Stomach (tissue), 9 donors: ENCODE results near the gene DGKQ. TPM values are rescaled to one million over a fixed set of nuclear protein-coding genes. Genes with fewer than 3 reads are reported as not detected.

ENCODE experiments used
- DNase-seq, 2 donors: peaks; one replicate each; pipeline versions ENCODE4 v3.0.0 to v3.0.0-alpha.2; 2013 to 2019
- H3K27ac ChIP-seq, 5 donors: fragments of 200-600 bp in 4 of 5; sonication (generic) in 4 of 5; one replicate each; pipeline ENCODE4 v1.5.1; 2013 to 2019; ENCODE audit warnings: mild to moderate bottlenecking in 1 of 5, moderate library complexity in 1 of 5
- H3K27me3 ChIP-seq, 3 donors: fragments of 200-600 bp; sonication (generic); one replicate each; pipeline ENCODE4 v1.5.1; 2017 to 2019; ENCODE audit warnings: mixed run types in 1 of 3
- H3K36me3 ChIP-seq, 4 donors: fragments of 200-600 bp; sonication (generic); 1 replicate in 3 of 4; 2 replicates in 1 of 4; pipeline ENCODE4 v1.5.1; 2016 to 2019
- H3K4me1 ChIP-seq, 4 donors: fragments of 200-600 bp; sonication (generic); one replicate each; pipeline ENCODE4 v1.5.1; 2016 to 2019
- H3K4me3 ChIP-seq, 4 donors: fragments of 200-600 bp; sonication (generic) in 3 of 4; one replicate each; pipeline ENCODE4 v1.5.1; 2016 to 2019; ENCODE audit warnings: mild to moderate bottlenecking in 1 of 4
- H3K9me3 ChIP-seq, 4 donors: fragments of 200-600 bp; sonication (generic); one replicate each; pipeline ENCODE4 v1.5.1; 2016 to 2019
- CTCF ChIP-seq, 7 experiments: fragments of 450-650 bp in 4 of 7; fragments of 200-600 bp in 3 of 7; sonication (generic) in 3 of 7; IDR thresholded peaks; one replicate each; pipeline ENCODE4 v1.5.1; 2016 to 2019; ENCODE audit warnings: antibody characterized with exemption in 7 of 7, control low read depth in 2 of 7, mild to moderate bottlenecking in 1 of 7
- EP300 ChIP-seq: sonication (generic); formaldehyde crosslinking; IDR thresholded peaks from one replicate; pipeline ENCODE4 v1.6.1; 2017; ENCODE audit warnings: antibody characterized with exemption
- POLR2A ChIP-seq, 4 donors: fragments of 450-650 bp; IDR thresholded peaks; one replicate each; pipeline ENCODE4 v1.6.1; 2016; ENCODE audit warnings: antibody characterized with exemption in 4 of 4, control low read depth in 2 of 4, mild to moderate bottlenecking in 1 of 4, moderate library complexity in 1 of 4
- POLR2AphosphoS5 ChIP-seq, 3 donors: sonication (generic); formaldehyde crosslinking; IDR thresholded peaks; one replicate each; pipeline ENCODE4 v1.6.1; 2016; ENCODE audit warnings: antibody characterized with exemption in 3 of 3
- WGBS, 5 donors: extraction: QIAGEN DNeasy Blood & Tissue Kit in 3 of 5; methylation state at CpG; one replicate each; pipeline versions ENCODE4 v1.1.5 to v1.1.7; 2013 to 2018; 5-methylcytosine and 5-hydroxymethylcytosine counted together
- intact Hi-C: fragments of 100-400 bp; cut with DNase I; formaldehyde crosslinking; loops from one replicate; pipeline ENCODE4 v1.15.1; 2023; ENCODE audit warnings: low total_unique reads
- polyA plus RNA-seq, 3 donors: library from polyadenylated mRNA; stranded (reverse); fragments of 200-250 nt; gene quantifications; one replicate each; pipeline ENCODE4 v1.2.3, GENCODE V29; 2013
- total RNA-seq, 5 donors: library from RNA; depleted of rRNA; stranded (reverse); fragments of >200 nt; gene quantifications; one replicate each; pipeline versions ENCODE4 v1.1.0 to v1.2.3, GENCODE V29; 2014 to 2016
- donor health status: healthy with polysubstance abuse.
- donor health status: Bipolar disorder and iron deficiency.
- donor health status: healthy.

Gene DGKQ
- total and polyA plus RNA-seq, 8 donors, result 3.8 to 176 (median 7.3) TPM

- DNase-seq, result no peak
- WGBS, 5 donors, result 73 to 88% (median 86%) methylated on average over 8 to 39 of the region's 39 CpGs
- H3K27me3 ChIP-seq, result peaks cover 0 to 10% (median 0%) of the 10 kb centered on the region in 3 donors
- intact Hi-C loops, result no loop called here
- H3K4me1 ChIP-seq, result peaks cover 11 to 14% (median 11%) of the 10 kb centered on the region in 4 donors
- H3K9me3 ChIP-seq, result no peaks in the 10 kb centered on the region
- H3K27ac ChIP-seq, result no peak overlapping the region
- no peak for TF ChIP-seq POLR2A (IDR thresholded peaks at IDR 0.05)
- peaks cover 25 to 84% (median 78%) of the 10 kb centered on the region in 4 donors for H3K36me3 ChIP-seq
- H3K4me3 ChIP-seq, result no peak overlapping the region
These were observed 9.8 kb downstream of the DGKQ start for GRCh38 chr4:963276-964225.

GRCh38 chr4:962231-963208, 10.8 kb downstream of the DGKQ start:
- WGBS, 5 donors, result 90 to 93% (median 91%) methylated on average over 41 to 54 of the region's 54 CpGs
- peak in 1 of 2 donors; percentile 5 for DNase-seq
- no peak overlapping the region for H3K27ac ChIP-seq
- peaks cover 0 to under 1% (median 0%) of the 10 kb centered on the region in 3 donors for H3K27me3 ChIP-seq
- H3K4me3 ChIP-seq, result no peak overlapping the region
- no peaks in the 10 kb centered on the region for H3K9me3 ChIP-seq
- intact Hi-C loops, result no loop called here
- peaks cover 25 to 93% (median 88%) of the 10 kb centered on the region in 4 donors for H3K36me3 ChIP-seq
- H3K4me1 ChIP-seq, result peaks cover under 1 to 4% (median under 1%) of the 10 kb centered on the region in 4 donors
- TF ChIP-seq CTCF (IDR thresholded peaks at IDR 0.05) (no peak), EP300 (no peak), POLR2A (IDR thresholded peaks at IDR 0.05) (no peak), POLR2AphosphoS5 (IDR thresholded peaks at IDR 0.05) (no peak)

GRCh38 chr4:961351-962230, 11.8 kb downstream of the DGKQ start:
- H3K4me3 ChIP-seq, result no peak overlapping the region
- no peak overlapping the region for H3K27ac ChIP-seq
- intact Hi-C loops, result no loop called here

More at GRCh38 chr4:961351-962230, 11.8 kb downstream of the DGKQ start:
- no peaks in the 10 kb centered on the region for H3K27me3 ChIP-seq
- H3K4me1 ChIP-seq, result no peaks in the 10 kb centered on the region
- no peaks in the 10 kb centered on the region for H3K9me3 ChIP-seq
- no peak for TF ChIP-seq EP300
- TF ChIP-seq POLR2AphosphoS5 (IDR thresholded peaks at IDR 0.05), result no peak
- no peak for TF ChIP-seq CTCF (IDR thresholded peaks at IDR 0.05)
- no peak for TF ChIP-seq POLR2A (IDR thresholded peaks at IDR 0.05)
- 78 to 93% (median 87%) methylated on average over 13 to 52 of the region's 52 CpGs for WGBS, 5 donors
- peaks cover 24 to 93% (median 88%) of the 10 kb centered on the region in 4 donors for H3K36me3 ChIP-seq
- peak in 1 of 2 donors; percentile 49 for DNase-seq
